Activated CD4-positive, alpha-beta T cell treated with anti-CD3 and anti-CD28 coated beads for 4 hours (primary cell): ENCODE measurements around the gene FCGR1A.
"Not testable (repeated sequence)": the region's sequence is repeated elsewhere in the genome, so short reads cannot be mapped to it uniquely, and the experiment has no call there.

Experiments used
- DNase-seq, 2 donors: peaks; one replicate each; pipeline ENCODE4 v3.0.0-alpha.2; 2020

Gene FCGR1A

DNA sequence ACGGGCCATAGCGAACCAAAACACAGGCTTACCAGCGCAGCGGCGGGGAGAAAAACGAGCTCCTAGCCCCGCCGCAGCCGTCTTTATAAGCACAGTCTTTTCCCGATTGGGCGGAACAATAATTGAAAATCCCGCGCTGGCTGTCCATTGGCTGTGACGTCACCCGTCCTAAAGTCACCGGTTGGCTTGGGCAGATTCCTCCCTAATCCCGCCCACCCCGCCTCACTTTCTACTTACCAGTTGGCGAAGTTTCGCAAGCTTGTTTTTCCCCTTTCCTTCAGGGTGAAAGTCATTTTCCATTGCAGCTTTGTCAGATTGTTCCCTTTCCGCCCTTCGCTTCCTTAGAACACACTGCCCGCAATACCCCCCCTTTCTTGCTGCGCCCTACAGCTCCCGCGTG, 58.7 kb downstream of the FCGR1A start:
- DNase-seq = not testable (repeated sequence)
